ENCODE measurements around the gene CELF2. TPM values are rescaled to one million over a fixed set of nuclear protein-coding genes. Genes with fewer than 3 reads are reported as not detected.

Gene CELF2
- total RNA-seq, 1 donor from 2014 or later: 77.6 TPM

- H3K27me3 Mint-ChIP-seq (ENCODE audit: low read depth): no peaks in the 10 kb centered on the region
- no peak overlapping the region for H3K4me3 Mint-ChIP-seq
- H3K4me1 Mint-ChIP-seq: peaks cover 25% of the 10 kb centered on the region
- no peak overlapping the region for H3K27ac Mint-ChIP-seq (ENCODE audit: unreplicated experiment)
- H3K36me3 Mint-ChIP-seq (ENCODE audit: low read depth): no peaks in the 10 kb centered on the region
- no peaks in the 10 kb centered on the region for H3K9me3 Mint-ChIP-seq
- no peak for TF ChIP-seq CTCF (conservative IDR thresholded peaks at IDR 0.05)
- DNase-seq (ENCODE audit: low read depth, low spot score): no peak
Measured at GRCh38 chr10:11382187-11382586, 364.5 kb downstream of the CELF2 start.

GRCh38 chr10:11386044-11386443, 368.4 kb downstream of the CELF2 start:
- TF ChIP-seq CTCF (conservative IDR thresholded peaks at IDR 0.05): no peak
- Mint-ChIP-seq H3K27ac (ENCODE audit: unreplicated experiment) (no peak overlapping the region), H3K27me3 (ENCODE audit: low read depth) (no peaks in the 10 kb centered on the region), H3K4me1 (peaks cover 19% of the 10 kb centered on the region), H3K36me3 (ENCODE audit: low read depth) (no peaks in the 10 kb centered on the region), H3K9me3 (no peaks in the 10 kb centered on the region), H3K4me3 (no peak overlapping the region)
- DNase-seq (ENCODE audit: low read depth, low spot score): no peak
